SK-N-SH (cell line): ENCODE measurements around the gene TNXB. TPM values are rescaled to one million over a fixed set of nuclear protein-coding genes. Genes with fewer than 3 reads are reported as not detected.

Experiments
- CTCF ChIA-PET: fragments of 300-600, 350-600 bp; formaldehyde crosslinking; extraction: SDS; loops from one replicate; lab custom pipeline; 2021; lab: Yijun Ruan, JAX
- POLR2A ChIA-PET: fragments of 350-600 bp; sonication (Branson Sonifier 250); formaldehyde crosslinking; extraction: SDS; loops from one replicate; lab custom pipeline; 2020; ENCODE audit warnings: antibody characterized with exemption, inconsistent platforms; lab: Yijun Ruan, JAX
- DNase-seq: peaks from one replicate; pipeline ENCODE4 v3.0.0; 2012
- H2AFZ ChIP-seq: fragments of 200-600 bp; sonication (generic); 2 replicates; pipeline ENCODE4 v1.8.1; 2016; ENCODE audit warnings: antibody characterized with exemption, mild to moderate bottlenecking, low read depth
- H3F3A ChIP-seq: fragments of 200-600 bp; sonication (generic); replicated peaks from 2 replicates; pipeline ENCODE3; 2016; ENCODE audit warnings: antibody characterized with exemption, mild to moderate bottlenecking; ENCODE audit not compliant: insufficient read depth
- H3K27ac ChIP-seq, 2 experiments: fragments of 200-500 bp in 1 of 2; fragments of 200-600 bp in 1 of 2; sonication (Bioruptor generic) in 1 of 2; sonication (generic), shearing (Covaris generic) in 1 of 2; 2 replicates each; pipeline versions ENCODE4 v1.5.1 to v1.6.1; 2014 to 2016; ENCODE audit warnings: low read depth in 2 of 2, inconsistent platforms in 1 of 2, low read length in 1 of 2, mild to moderate bottlenecking in 1 of 2, mixed read lengths in 1 of 2
- H3K27me3 ChIP-seq: fragments of 200-600 bp; sonication (generic), shearing (Covaris generic); 2 replicates; pipeline ENCODE4 v1.6.1; 2016; ENCODE audit warnings: mixed run types; ENCODE audit not compliant: insufficient read depth
- H3K36me3 ChIP-seq, 2 experiments: fragments of 200-500 bp in 1 of 2; fragments of 200-600 bp in 1 of 2; sonication (Bioruptor generic) in 1 of 2; sonication (generic) in 1 of 2; replicated peaks in 1 of 2; 2 replicates each; pipeline versions ENCODE3 to v1.5.1; 2014 to 2016; ENCODE audit warnings: low read length in 1 of 2, mild to moderate bottlenecking in 1 of 2; ENCODE audit not compliant: insufficient read depth in 2 of 2, control insufficient read depth in 1 of 2
- H3K4me1 ChIP-seq, 2 experiments: fragments of 200-500 bp in 1 of 2; fragments of 200-600 bp in 1 of 2; sonication (Bioruptor generic) in 1 of 2; sonication (generic), shearing (Covaris generic) in 1 of 2; 2 replicates each; pipeline versions ENCODE4 v1.5.1 to v1.6.1; 2014 to 2016; ENCODE audit warnings: low read depth in 1 of 2, low read length in 1 of 2, mixed run types in 1 of 2; ENCODE audit not compliant: insufficient read depth in 2 of 2, control insufficient read depth in 1 of 2
- H3K4me2 ChIP-seq: fragments of 200-600 bp; sonication (generic), shearing (Covaris generic); 2 replicates; pipeline ENCODE4 v1.6.1; 2017; ENCODE audit warnings: mixed run types
- H3K4me3 ChIP-seq, 2 experiments: fragments of 200-500 bp in 1 of 2; fragments of 200-600 bp in 1 of 2; sonication (Bioruptor generic) in 1 of 2; sonication (generic), shearing (Covaris generic) in 1 of 2; 2 replicates each; pipeline versions ENCODE4 v1.5.1 to v1.8.1; 2014 to 2016; ENCODE audit warnings: low read depth in 2 of 2, inconsistent platforms in 1 of 2, low read length in 1 of 2, mild to moderate bottlenecking in 1 of 2, mixed read lengths in 1 of 2, moderate library complexity in 1 of 2
- H3K79me2 ChIP-seq: fragments of 200-600 bp; sonication (generic); 2 replicates; pipeline ENCODE4 v1.8.1; 2017; ENCODE audit warnings: mild to moderate bottlenecking; ENCODE audit not compliant: insufficient read depth
- H3K9ac ChIP-seq: fragments of 200-600 bp; sonication (generic); 2 replicates; pipeline ENCODE4 v1.6.1; 2017; ENCODE audit warnings: mixed run types
- H3K9me2 ChIP-seq: fragments of 200-600 bp; sonication (generic); 2 replicates; pipeline ENCODE4 v1.6.1; 2017; ENCODE audit warnings: mixed run types
- H3K9me3 ChIP-seq: fragments of 200-600 bp; sonication (generic); 2 replicates; pipeline ENCODE4 v1.6.1; 2017; ENCODE audit warnings: mixed run types, mild to moderate bottlenecking, moderate library complexity
- H4K20me1 ChIP-seq: fragments of 200-600 bp; sonication (generic); 2 replicates; pipeline ENCODE4 v1.6.1; 2017; ENCODE audit warnings: mild to moderate bottlenecking, mixed run types; ENCODE audit not compliant: insufficient read depth
- CTCF ChIP-seq: fragments of 200-600 bp; sonication (generic); IDR thresholded peaks from 2 replicates; pipeline ENCODE4 v1.6.1; 2017; ENCODE audit warnings: antibody characterized with exemption, mild to moderate bottlenecking, moderate library complexity
- ELF1 ChIP-seq: IDR thresholded peaks from 2 replicates; pipeline ENCODE4 v1.4.0; 2012
- GABPA ChIP-seq: IDR thresholded peaks from 2 replicates; pipeline ENCODE4 v1.4.0; 2012; ENCODE audit warnings: low read depth, mild to moderate bottlenecking
- JUND ChIP-seq: IDR thresholded peaks from 2 replicates; pipeline ENCODE4 v1.4.0; 2012
- MXI1 ChIP-seq: IDR thresholded peaks from 2 replicates; pipeline ENCODE4 v1.6.1; 2012; ENCODE audit warnings: mild to moderate bottlenecking, low read depth, low read length, improper control_type of control experiment
- NFIC ChIP-seq: IDR thresholded peaks from 2 replicates; pipeline ENCODE4 v1.4.0; 2012; ENCODE audit warnings: borderline replicate concordance
- RAD21 ChIP-seq: IDR thresholded peaks from 2 replicates; pipeline ENCODE4 v1.6.1; 2012; ENCODE audit warnings: mild to moderate bottlenecking, low read length
- SIN3A ChIP-seq: IDR thresholded peaks from 2 replicates; pipeline ENCODE4 v1.6.1; 2012; ENCODE audit warnings: low read depth, mild to moderate bottlenecking, low read length, moderate library complexity, borderline replicate concordance
- SMC3 ChIP-seq: IDR thresholded peaks from 2 replicates; pipeline ENCODE4 v1.6.1; 2012; ENCODE audit warnings: low read depth, low read length, improper control_type of control experiment
- WGBS: methylation state at CpG from one replicate; pipeline ENCODE4 v1.1.6; 2017; ENCODE audit warnings: low lambda C conversion rate; 5-methylcytosine and 5-hydroxymethylcytosine counted together
- polyA plus RNA-seq, 3 experiments: library from polyadenylated mRNA; depleted of rRNA; stranded (reverse); fragments of >200 nt; gene quantifications; 2 replicates each; pipeline ENCODE4 v1.2.3, GENCODE V29; 2012
- TF ChIP-seq, protein P1 (sequence below): IDR thresholded peaks from 2 replicates; pipeline ENCODE4 v1.4.0; 2012; ENCODE audit warnings: low read depth

Gene TNXB
- polyA plus RNA-seq, 1 of the 3 experiments (the other 2 are of a cell fraction) = 0.48 TPM

- H3K4me1 ChIP-seq = peaks cover 13 to 26% of the 10 kb centered on the region in 2 experiments; a peak in 3 of 4 replicates
- no peak overlapping the region for H3K4me3 ChIP-seq
- ChIA-PET CTCF (interaction anchor here (1.3 kb wide), 1 partner anchor 109 kb away, joined by 4 read pairs; no protein-coding TSS in a partner anchor), POLR2A (no interaction called here)
- H3K4me2 ChIP-seq = no peak overlapping the region
- no peak overlapping the region for H2AFZ ChIP-seq
- H3K36me3 ChIP-seq = peaks cover 16 to 22% of the 10 kb centered on the region in 2 experiments
- no peaks in the 10 kb centered on the region for H4K20me1 ChIP-seq
- H3K9ac ChIP-seq = no peak overlapping the region
- no peaks in the 10 kb centered on the region for H3K27me3 ChIP-seq
- no peaks in the 10 kb centered on the region for H3K9me2 ChIP-seq
- no peaks in the 10 kb centered on the region for H3K9me3 ChIP-seq
- peaks cover 19% of the 10 kb centered on the region for H3K79me2 ChIP-seq
- DNase-seq = no peak
- 98% methylated on average over 9 of the region's 9 CpGs for WGBS
- no peak for TF ChIP-seq ELF1
- H3K27ac ChIP-seq = no peak overlapping the region
- H3F3A ChIP-seq = peaks cover 4% of the 10 kb centered on the region
Observed at GRCh38 chr6:32156891-32157290, 47.8 kb upstream of the TNXB start.

DNA sequence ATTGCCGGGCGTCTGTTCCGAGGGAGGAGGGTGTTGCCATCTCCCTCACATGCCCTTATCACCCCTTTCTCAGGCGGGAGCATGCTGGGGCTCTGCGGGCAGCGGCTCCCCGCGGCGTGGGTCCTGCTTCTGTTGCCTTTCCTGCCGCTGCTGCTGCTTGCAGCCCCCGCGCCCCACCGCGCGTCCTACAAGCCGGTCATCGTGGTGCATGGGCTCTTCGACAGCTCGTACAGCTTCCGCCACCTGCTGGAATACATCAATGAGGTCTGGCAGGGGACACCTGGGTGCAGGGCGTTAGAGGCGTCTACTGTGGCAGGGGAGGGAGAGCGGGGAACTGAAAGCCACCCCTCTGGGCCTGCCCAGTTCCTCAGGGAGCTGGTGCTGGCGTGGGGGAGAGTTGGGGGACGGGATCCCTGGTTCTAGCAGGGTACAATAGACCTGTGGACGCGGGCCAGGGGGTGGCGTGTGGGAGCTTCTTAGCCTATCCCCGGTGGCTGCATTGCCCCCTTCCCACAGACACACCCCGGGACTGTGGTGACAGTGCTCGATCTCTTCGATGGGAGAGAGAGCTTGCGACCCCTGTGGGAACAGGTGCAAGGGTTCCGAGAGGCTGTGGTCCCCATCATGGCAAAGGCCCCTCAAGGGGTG is 45.5 kb upstream of the TNXB start:
- H2AFZ ChIP-seq = peak overlapping the region; percentile 87
- peaks cover 4% of the 10 kb centered on the region for H3F3A ChIP-seq
- peaks cover 13 to 31% of the 10 kb centered on the region in 2 experiments; a peak in 3 of 4 replicates for H3K4me1 ChIP-seq
- no peaks in the 10 kb centered on the region for H3K9me3 ChIP-seq
- peak overlapping the region; percentile 84 for H3K9ac ChIP-seq
- no peaks in the 10 kb centered on the region for H4K20me1 ChIP-seq
- H3K36me3 ChIP-seq = peaks cover 16 to 22% of the 10 kb centered on the region in 2 experiments
- no peaks in the 10 kb centered on the region for H3K27me3 ChIP-seq
- DNase-seq = peak; percentile 81
- peak overlapping the region; percentile 94 for H3K4me2 ChIP-seq
- CTCF ChIA-PET = interaction anchor here (0.6 to 1.3 kb wide), 15 partner anchors 10 to 108 kb away, joined by 3 to 30 read pairs (median 4); partner anchors contain the start of genes EGFL8 and FKBPL
- H3K9me2 ChIP-seq = no peaks in the 10 kb centered on the region
- 6% methylated on average over 8 of the region's 34 CpGs for WGBS
- peaks cover 19% of the 10 kb centered on the region for H3K79me2 ChIP-seq
- TF ChIP-seq, protein P1, sequence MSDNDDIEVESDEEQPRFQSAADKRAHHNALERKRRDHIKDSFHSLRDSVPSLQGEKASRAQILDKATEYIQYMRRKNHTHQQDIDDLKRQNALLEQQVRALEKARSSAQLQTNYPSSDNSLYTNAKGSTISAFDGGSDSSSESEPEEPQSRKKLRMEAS = peak; percentile 62
- 0 out of 2 replicates have a peak, but pooled peaks have one; percentile 39 for TF ChIP-seq SIN3A
- peak; percentile 61 for TF ChIP-seq CTCF
- TF ChIP-seq JUND = no peak
- TF ChIP-seq GABPA = no peak
- peak; percentile 62 for TF ChIP-seq MXI1
- TF ChIP-seq RAD21 = peak; percentile 75
- TF ChIP-seq ELF1 = no peak
- peak; percentile 60; the same call in 1 of the 2 replicates for TF ChIP-seq SMC3
- no peak for TF ChIP-seq NFIC
- POLR2A ChIA-PET = interaction anchor here (1.2 kb wide), 1 partner anchor 41 kb away, joined by 5 read pairs; no protein-coding TSS in a partner anchor
- H3K27ac ChIP-seq = peak overlapping the region; percentile 86 to 95
- peak overlapping the region; percentile 75 to 81 for H3K4me3 ChIP-seq
